Left ventricle myocardium inferior (tissue), 1 donor: ENCODE data around the gene PCAT7. TPM values are rescaled to one million over a fixed set of nuclear protein-coding genes. Genes with fewer than 3 reads are reported as not detected.

Experiments
- DNase-seq: peaks from one replicate; pipeline ENCODE4 v3.0.0-alpha.2; 2020
- H3K27ac ChIP-seq: fragments of 200-600 bp; replicated peaks from 2 replicates; pipeline ENCODE4 v1.8.0; 2021
- H3K27me3 ChIP-seq: fragments of 200-600 bp; 2 replicates; pipeline ENCODE4 v1.8.0; 2021; ENCODE audit warnings: low read depth
- H3K36me3 ChIP-seq: fragments of 200-600 bp; 2 replicates; pipeline ENCODE4 v1.8.0; 2021
- H3K4me1 ChIP-seq: fragments of 200-600 bp; 2 replicates; pipeline ENCODE4 v1.8.0; 2021
- H3K4me3 ChIP-seq: fragments of 200-600 bp; 2 replicates; pipeline ENCODE4 v1.8.0; 2021; ENCODE audit warnings: mild to moderate bottlenecking, moderate library complexity
- H3K9me3 ChIP-seq: fragments of 200-600 bp; replicated peaks from 2 replicates; pipeline ENCODE4 v1.8.0; 2021
- CTCF ChIP-seq: fragments of 200-600 bp; IDR thresholded peaks from 2 replicates; pipeline ENCODE4 v1.8.0; 2021; ENCODE audit warnings: antibody characterized with exemption, mild to moderate bottlenecking, borderline replicate concordance
- intact Hi-C: fragments of 100-400 bp; cut with micrococcal nuclease; formaldehyde crosslinking; loops from one replicate; pipeline ENCODE4 v1.11.0; 2022
- total RNA-seq: library from RNA; stranded (reverse); fragmentation: NEBNext Ultra II Directional; extraction: Animal tissue kit (Norgen Biotek cat#: 25700); gene quantifications from one replicate; pipeline ENCODE4 v1.2.1, GENCODE V29; 2021
- donor health status: DM: no; HTN: yes; CAD: no; lungs with severe emphysema.

Gene PCAT7
- total RNA-seq, 1 donor from 2014 or later, result not detected

DNA sequence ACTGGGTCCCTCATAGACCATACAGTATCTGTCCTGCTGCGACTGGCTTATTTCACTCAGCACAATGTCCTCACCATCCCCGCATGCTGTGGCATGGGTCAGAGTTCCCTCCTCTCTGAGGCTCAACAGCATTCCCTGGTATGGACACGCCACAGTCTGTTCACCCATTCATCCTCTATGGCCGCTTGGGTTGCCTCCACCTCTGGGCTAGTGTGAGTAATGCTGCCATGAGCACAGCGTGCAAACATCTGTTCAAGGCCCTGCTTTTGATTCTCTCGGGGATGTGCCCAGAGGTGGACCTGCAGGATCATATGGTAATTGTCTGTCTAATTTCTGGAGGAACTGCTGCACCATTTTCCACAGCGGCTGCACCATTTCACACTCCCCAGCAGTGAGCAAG is 44.2 kb downstream of the PCAT7 start:
- Histone ChIP-seq H3K36me3 (no peaks in the 10 kb centered on the region), H3K9me3 (no peaks in the 10 kb centered on the region), H3K27ac (no peak overlapping the region), H3K27me3 (peaks cover 10% of the 10 kb centered on the region), H3K4me3 (no peak overlapping the region), H3K4me1 (no peaks in the 10 kb centered on the region)
- intact Hi-C loops, result no loop called here
- DNase-seq, result no peak
- no peak for TF ChIP-seq CTCF

DNA sequence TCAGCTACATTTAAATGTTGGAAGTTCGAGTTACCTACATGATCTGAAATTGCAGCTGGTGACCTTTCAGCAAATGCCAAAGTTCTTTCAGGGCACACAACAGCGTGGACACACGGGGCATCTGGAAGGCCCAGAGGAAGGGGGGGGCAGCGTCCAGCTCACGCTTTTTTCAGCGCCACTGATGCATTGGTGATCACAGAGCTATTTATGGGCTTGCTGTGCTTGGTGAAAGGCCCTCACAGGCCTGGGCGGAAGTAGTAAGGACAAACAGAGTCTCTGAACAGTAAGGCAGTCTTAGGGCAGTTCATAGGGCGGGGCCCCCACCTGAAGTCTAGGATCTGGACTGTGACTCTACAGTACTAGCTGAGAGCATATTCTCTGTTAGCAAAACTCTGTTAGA is 45.4 kb downstream of the PCAT7 start:
- intact Hi-C loops, result no loop called here
- no peak for TF ChIP-seq CTCF
- H3K9me3 ChIP-seq, result no peaks in the 10 kb centered on the region
- H3K4me1 ChIP-seq, result no peaks in the 10 kb centered on the region
- no peak overlapping the region for H3K27ac ChIP-seq
- H3K4me3 ChIP-seq, result no peak overlapping the region
- DNase-seq, result no peak
- peaks cover 18% of the 10 kb centered on the region for H3K27me3 ChIP-seq
- no peaks in the 10 kb centered on the region for H3K36me3 ChIP-seq

- TF ChIP-seq CTCF, result no peak
Observed at GRCh38 chr9:94600715-94601114, 45.8 kb downstream of the PCAT7 start.

DNA sequence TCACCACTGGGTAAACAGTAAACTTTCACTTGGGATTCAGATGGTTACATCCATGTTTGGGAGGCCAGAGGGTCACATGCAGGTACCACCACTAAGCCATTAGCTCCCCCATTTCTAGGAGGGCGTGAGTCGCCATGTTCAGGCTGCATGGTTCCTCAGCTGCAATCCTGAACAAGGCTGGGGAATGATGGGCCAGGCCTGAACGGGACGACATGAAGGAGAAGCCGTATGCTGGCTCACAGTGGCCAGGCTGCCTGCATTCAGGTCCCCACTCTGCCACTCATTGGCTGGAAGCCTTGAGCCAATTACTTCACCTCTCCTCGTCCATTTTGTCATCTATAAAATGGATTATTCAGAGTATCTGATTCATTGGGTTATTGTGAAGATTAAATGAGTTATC is 47.8 kb downstream of the PCAT7 start:
- Histone ChIP-seq H3K36me3 (no peaks in the 10 kb centered on the region), H3K9me3 (no peaks in the 10 kb centered on the region), H3K4me3 (no peak overlapping the region), H3K27me3 (peaks cover 19% of the 10 kb centered on the region), H3K4me1 (no peaks in the 10 kb centered on the region), H3K27ac (no peak overlapping the region)
- intact Hi-C loops, result no loop called here
- no peak for TF ChIP-seq CTCF
- no peak for DNase-seq

More at GRCh38 chr9:94600715-94601114, 45.8 kb downstream of the PCAT7 start:
- intact Hi-C loops, result no loop called here
- H3K4me1 ChIP-seq, result no peaks in the 10 kb centered on the region
- no peak for DNase-seq
- peaks cover 19% of the 10 kb centered on the region for H3K27me3 ChIP-seq
- H3K36me3 ChIP-seq, result no peaks in the 10 kb centered on the region
- no peaks in the 10 kb centered on the region for H3K9me3 ChIP-seq
- H3K27ac ChIP-seq, result no peak overlapping the region
- H3K4me3 ChIP-seq, result no peak overlapping the region

DNA sequence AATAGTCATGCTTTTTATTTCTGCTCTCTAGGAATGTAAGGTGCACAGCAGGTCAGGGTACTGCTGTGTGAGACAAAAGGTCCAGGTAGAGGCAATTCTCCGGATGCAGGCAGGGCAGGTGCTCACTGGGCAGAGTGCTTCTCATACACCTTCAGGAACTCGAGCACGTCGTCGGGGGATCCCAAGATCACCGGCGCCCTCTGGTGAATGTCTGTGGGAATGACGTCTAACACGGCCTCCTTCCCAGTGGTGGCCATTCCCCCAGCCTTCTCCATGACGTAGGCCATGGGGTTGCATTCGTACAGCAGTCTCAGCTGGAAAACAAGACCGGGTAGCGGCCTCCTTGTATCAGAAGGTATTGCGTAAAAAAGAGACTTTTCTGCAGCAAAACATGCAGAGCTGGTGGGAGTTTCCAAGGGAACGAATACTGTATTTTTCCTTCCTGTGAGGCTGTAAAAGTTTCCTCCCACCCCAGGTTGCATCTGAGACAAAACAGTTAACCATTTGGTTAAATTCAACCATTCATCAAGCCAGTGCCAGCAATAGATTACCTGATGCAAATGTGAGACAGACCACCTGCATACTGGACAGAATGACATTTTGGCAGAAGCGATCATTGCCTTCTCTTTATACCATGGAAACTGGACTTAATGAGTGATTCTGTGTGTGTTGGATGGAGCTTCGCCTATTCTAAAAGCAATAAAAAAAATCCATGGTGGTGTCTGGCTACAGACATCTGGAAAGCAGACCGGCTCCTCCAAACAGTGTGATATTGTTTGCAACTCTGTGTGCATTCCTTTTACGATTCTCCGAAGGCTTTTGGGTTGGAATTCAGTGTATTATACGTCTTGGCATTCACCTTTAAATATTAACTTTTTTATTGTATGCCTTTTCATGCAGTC is 48.6 kb downstream of the PCAT7 start:
- Histone ChIP-seq H3K9me3 (no peaks in the 10 kb centered on the region), H3K27ac (no peak overlapping the region), H3K4me1 (no peaks in the 10 kb centered on the region), H3K4me3 (no peak overlapping the region), H3K36me3 (no peaks in the 10 kb centered on the region), H3K27me3 (peaks cover 19% of the 10 kb centered on the region)
- TF ChIP-seq CTCF, result peak; percentile 64
- DNase-seq, result peak; percentile 50
- intact Hi-C loops, result no loop called here
